HEK293T (cell line): Measurements from ENCODE around the gene FAHD2A.
A peak's percentile ranks its signal among the peaks of the same experiment; 100 is the strongest.
"Not testable (repeated sequence)": the region's sequence is repeated elsewhere in the genome, so short reads cannot be mapped to it uniquely, and the experiment has no call there.

Experiments
- CTCF ChIA-PET: fragments of 350-600 bp; formaldehyde crosslinking; extraction: SDS; loops from one replicate; lab custom pipeline; 2021; ENCODE audit warnings: antibody characterized with exemption, inconsistent platforms; lab: Yijun Ruan, JAX
- POLR2A ChIA-PET: fragments of 350-600 bp; formaldehyde crosslinking; extraction: SDS; loops from one replicate; lab custom pipeline; 2020; ENCODE audit warnings: antibody characterized with exemption, inconsistent platforms; lab: Yijun Ruan, JAX
- DNase-seq: peaks from one replicate; pipeline ENCODE4 v3.0.0; 2012; ENCODE audit warnings: mixed read lengths; ENCODE audit errors: extremely low spot score
- ARNT ChIP-seq: fragments of 450-650 bp; IDR thresholded peaks from 2 replicates; pipeline ENCODE4 v1.6.1; 2017; ENCODE audit warnings: mild to moderate bottlenecking
- BHLHE40 ChIP-seq: fragments of 450-650 bp; IDR thresholded peaks from 2 replicates; pipeline ENCODE4 v1.6.1; 2016; ENCODE audit warnings: mild to moderate bottlenecking, moderate library complexity, borderline replicate concordance
- CTBP1 ChIP-seq: fragments of 450-650 bp; IDR thresholded peaks from 2 replicates; pipeline ENCODE4 v1.6.1; 2016; ENCODE audit warnings: borderline replicate concordance
- ELF4 ChIP-seq: fragments of 450-650 bp; IDR thresholded peaks from 2 replicates; pipeline ENCODE4 v1.6.1; 2017; ENCODE audit warnings: antibody characterized with exemption
- FOXA1 ChIP-seq: fragments of 450-650 bp; IDR thresholded peaks from 2 replicates; pipeline ENCODE4 v1.6.1; 2016; ENCODE audit warnings: mild to moderate bottlenecking
- FOXK2 ChIP-seq: fragments of 450-650 bp; IDR thresholded peaks from 2 replicates; pipeline ENCODE4 v1.6.1; 2016; ENCODE audit warnings: mild to moderate bottlenecking
- FOXM1 ChIP-seq: fragments of 450-650 bp; IDR thresholded peaks from 2 replicates; pipeline ENCODE4 v1.6.1; 2017; ENCODE audit warnings: mild to moderate bottlenecking, borderline replicate concordance
- HDGF ChIP-seq: fragments of 450-650 bp; IDR thresholded peaks from 2 replicates; pipeline ENCODE4 v1.6.1; 2017; ENCODE audit warnings: antibody characterized with exemption, borderline replicate concordance
- L3MBTL2 ChIP-seq: fragments of 450-650 bp; conservative IDR thresholded peaks from 2 replicates; pipeline ENCODE4 v1.6.1; 2016; ENCODE audit warnings: mild to moderate bottlenecking
- LEF1 ChIP-seq: fragments of 450-650 bp; IDR thresholded peaks from 2 replicates; pipeline ENCODE4 v1.6.1; 2017; ENCODE audit warnings: mild to moderate bottlenecking, borderline replicate concordance
- NFRKB ChIP-seq: fragments of 450-650 bp; IDR thresholded peaks from 2 replicates; pipeline ENCODE4 v1.6.1; 2016; ENCODE audit warnings: mild to moderate bottlenecking, moderate library complexity
- PKNOX1 ChIP-seq: fragments of 450-650 bp; IDR thresholded peaks from 2 replicates; pipeline ENCODE4 v1.6.1; 2016
- SP1 ChIP-seq: fragments of 450-650 bp; IDR thresholded peaks from 2 replicates; pipeline ENCODE4 v1.6.1; 2017
- SUZ12 ChIP-seq: fragments of 450-650 bp; IDR thresholded peaks from 2 replicates; pipeline ENCODE4 v1.6.1; 2016; ENCODE audit warnings: mild to moderate bottlenecking
- TARDBP ChIP-seq: fragments of 450-650 bp; IDR thresholded peaks from 2 replicates; pipeline ENCODE4 v1.6.1; 2016
- ZNF384 ChIP-seq: fragments of 450-650 bp; IDR thresholded peaks from 2 replicates; pipeline ENCODE4 v1.6.1; 2016

The FAHD2A gene, protein sequence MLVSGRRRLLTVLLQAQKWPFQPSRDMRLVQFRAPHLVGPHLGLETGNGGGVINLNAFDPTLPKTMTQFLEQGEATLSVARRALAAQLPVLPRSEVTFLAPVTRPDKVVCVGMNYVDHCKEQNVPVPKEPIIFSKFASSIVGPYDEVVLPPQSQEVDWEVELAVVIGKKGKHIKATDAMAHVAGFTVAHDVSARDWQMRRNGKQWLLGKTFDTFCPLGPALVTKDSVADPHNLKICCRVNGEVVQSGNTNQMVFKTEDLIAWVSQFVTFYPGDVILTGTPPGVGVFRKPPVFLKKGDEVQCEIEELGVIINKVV

GRCh38 chr2:95402370-95403203, at the start of gene FAHD2A:
FAHD2A (plus strand) TSS chr2:95402708; CDS start chr2:95405559, 2,851 bp downstream.
- peak; percentile 96 for DNase-seq
- TF ChIP-seq FOXM1 = no peak
- TF ChIP-seq ARNT = no peak
- no peak for TF ChIP-seq BHLHE40
- no peak for TF ChIP-seq NFRKB
- TF ChIP-seq CTBP1 = no peak
- TF ChIP-seq SUZ12 = no peak
- no peak for TF ChIP-seq LEF1
- no peak for TF ChIP-seq HDGF
- TF ChIP-seq TARDBP = no peak
- no peak for TF ChIP-seq ELF4
- peak; percentile 84 for TF ChIP-seq PKNOX1
- TF ChIP-seq L3MBTL2 = peak; percentile 72
- TF ChIP-seq FOXA1 = no peak
- no peak for TF ChIP-seq SP1
- TF ChIP-seq FOXK2 = no peak
- no peak for TF ChIP-seq ZNF384
- POLR2A ChIA-PET = interaction anchor here (0.7 to 3.8 kb wide), 8 partner anchors 10 to 333 kb away, joined by 3 to 32 read pairs (median 9); no protein-coding TSS in a partner anchor
- CTCF ChIA-PET = interaction anchor here (0.5 to 4.2 kb wide), 5 partner anchors 8 to 337 kb away, joined by 3 to 17 read pairs (median 6); no protein-coding TSS in a partner anchor

GRCh38 chr2:95353055-95353575, 49.4 kb upstream of the FAHD2A start:
- CTCF ChIA-PET = interaction anchor here (1.5 kb wide), 1 partner anchor 36 kb away, joined by 4 read pairs; no protein-coding TSS in a partner anchor
- no peak for TF ChIP-seq LEF1
- TF ChIP-seq L3MBTL2 = no peak
- no peak for TF ChIP-seq BHLHE40
- TF ChIP-seq NFRKB = no peak
- DNase-seq = no peak
- POLR2A ChIA-PET = no interaction called here

- ChIA-PET POLR2A (no interaction called here), CTCF (interaction anchor here (1.5 kb wide), 1 partner anchor 35 kb away, joined by 4 read pairs; no protein-coding TSS in a partner anchor)
- no peak for DNase-seq
- TF ChIP-seq FOXA1 (no peak), L3MBTL2 (no peak), ELF4 (no peak)
Measured at GRCh38 chr2:95353613-95354468, 48.7 kb upstream of the FAHD2A start.

- no peak for DNase-seq
- ChIA-PET POLR2A (no interaction called here), CTCF (interaction anchor here (1.5 kb wide), 1 partner anchor 35 kb away, joined by 4 read pairs; no protein-coding TSS in a partner anchor)
- TF ChIP-seq TARDBP = no peak
- TF ChIP-seq BHLHE40 = no peak
- no peak for TF ChIP-seq ARNT
- TF ChIP-seq FOXM1 = no peak
- no peak for TF ChIP-seq ZNF384
- TF ChIP-seq SUZ12 = no peak
Measured at GRCh38 chr2:95354469-95354901, 48.0 kb upstream of the FAHD2A start.

DNA sequence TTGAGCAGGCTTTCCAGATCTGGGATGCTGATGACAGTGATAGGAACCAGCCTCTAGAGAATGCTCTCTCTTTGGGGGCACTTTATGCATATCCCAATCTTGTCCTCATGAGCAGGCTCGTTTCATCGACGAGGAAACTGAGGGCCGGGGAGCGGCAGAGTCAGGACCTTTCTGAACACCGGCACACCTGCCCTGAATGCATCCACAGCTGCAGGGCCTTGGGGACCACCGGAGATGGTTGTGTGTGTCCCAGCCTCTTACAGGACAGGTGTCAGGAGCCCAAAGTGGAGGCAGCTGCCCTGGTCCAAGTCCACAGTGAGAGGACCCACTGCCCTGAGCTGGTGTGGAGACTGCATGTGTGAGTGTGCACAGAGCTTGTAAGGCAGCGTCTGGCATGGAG, 47.6 kb upstream of the FAHD2A start:
- POLR2A ChIA-PET = no interaction called here
- TF ChIP-seq HDGF (no peak), ZNF384 (no peak), PKNOX1 (no peak), NFRKB (no peak), FOXK2 (no peak), SP1 (no peak), ELF4 (no peak), FOXM1 (no peak), LEF1 (no peak), L3MBTL2 (no peak), ARNT (no peak), CTBP1 (no peak)
- DNase-seq = no peak
- CTCF ChIA-PET = interaction anchor here (1.5 kb wide), 1 partner anchor 34 kb away, joined by 4 read pairs; no protein-coding TSS in a partner anchor

- DNase-seq, POLR2A ChIA-PET, CTCF ChIA-PET: not testable (repeated sequence)
Measured at GRCh38 chr2:95355486-95355885, 47.0 kb upstream of the FAHD2A start.
